Subcutaneous abdominal adipose tissue (tissue), 5 donors: Measurements from ENCODE around the gene ANXA2R.

Experiments
- H3K27ac ChIP-seq: one replicate; pipeline ENCODE4 v1.7.0; 2013; ENCODE audit warnings: low read depth, mild to moderate bottlenecking, inconsistent platforms, low read length, moderate library complexity
- H3K27me3 ChIP-seq, 5 donors: one replicate each; pipeline ENCODE4 v1.7.0; 2013; ENCODE audit warnings: low read length in 5 of 5, inconsistent platforms in 1 of 5; ENCODE audit not compliant: control insufficient read depth in 5 of 5, insufficient read depth in 4 of 5
- H3K36me3 ChIP-seq, 5 donors: one replicate each; pipeline ENCODE4 v1.7.0; 2013; ENCODE audit warnings: low read length in 5 of 5; ENCODE audit not compliant: control insufficient read depth in 5 of 5, insufficient read depth in 5 of 5
- H3K4me1 ChIP-seq, 5 donors: one replicate each; pipeline ENCODE4 v1.7.0; 2013; ENCODE audit warnings: low read length in 5 of 5, mild to moderate bottlenecking in 3 of 5, moderate library complexity in 1 of 5; ENCODE audit not compliant: control insufficient read depth in 5 of 5, insufficient read depth in 5 of 5
- H3K4me3 ChIP-seq, 5 donors: one replicate each; pipeline ENCODE4 v1.7.0; 2013; ENCODE audit warnings: low read length in 5 of 5, low read depth in 1 of 5
- H3K9ac ChIP-seq, 5 donors: one replicate each; pipeline ENCODE4 v1.7.0; 2013; ENCODE audit warnings: low read length in 5 of 5, mild to moderate bottlenecking in 4 of 5, moderate library complexity in 3 of 5
- H3K9me3 ChIP-seq, 5 donors: one replicate each; pipeline ENCODE4 v1.7.0; 2013; ENCODE audit warnings: low read length in 5 of 5; ENCODE audit not compliant: control insufficient read depth in 5 of 5
- donor health status: healthy.
- donor health status: healthy.
- donor health status: healthy.
- donor health status: healthy.
- donor health status: healthy.

ANXA2R gene

DNA sequence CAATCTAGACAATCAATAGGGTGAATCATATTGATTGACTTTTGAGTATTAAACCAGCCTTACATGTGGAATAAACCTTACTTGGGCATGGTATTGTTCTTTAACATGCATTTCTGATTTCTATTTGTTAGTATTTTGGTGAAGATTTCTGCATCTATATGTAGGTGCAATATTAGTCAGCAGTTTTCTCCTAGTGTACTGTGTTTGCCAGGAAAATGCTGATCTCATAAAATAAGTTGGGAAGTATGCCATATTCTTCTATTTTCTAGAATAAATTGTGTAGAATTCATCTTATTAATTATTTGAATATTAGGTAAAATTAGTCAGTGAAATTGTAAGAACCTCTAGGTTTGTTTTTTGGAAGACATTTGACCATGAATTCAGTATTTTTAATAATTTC lies 38.4 kb downstream of the ANXA2R start:
- Histone ChIP-seq H3K27ac (no peak overlapping the region), H3K4me3 (no peak overlapping the region), H3K4me1 (peaks cover 0 to 11% (median 8%) of the 10 kb centered on the region in 5 donors), H3K9ac (no peak overlapping the region), H3K9me3 (no peaks in the 10 kb centered on the region), H3K36me3 (no peaks in the 10 kb centered on the region), H3K27me3 (peaks cover 0 to 5% (median 0%) of the 10 kb centered on the region in 5 donors)

- peak overlapping the region in 1 of 5 donors; percentile 9 for H3K9ac ChIP-seq
- H3K4me1 ChIP-seq = peaks cover 0 to 11% (median 8%) of the 10 kb centered on the region in 5 donors
- no peak overlapping the region for H3K27ac ChIP-seq
- no peaks in the 10 kb centered on the region for H3K9me3 ChIP-seq
- no peaks in the 10 kb centered on the region for H3K36me3 ChIP-seq
- peaks cover 0 to 5% (median 0%) of the 10 kb centered on the region in 5 donors for H3K27me3 ChIP-seq
- H3K4me3 ChIP-seq = no peak overlapping the region
Observed at GRCh38 chr5:43000914-43001313, 39.2 kb downstream of the ANXA2R start.

GRCh38 chr5:43000111-43000840 lies 39.8 kb downstream of the ANXA2R start:
- no peak overlapping the region for H3K27ac ChIP-seq

GRCh38 chr5:42995360-42995751 lies 44.8 kb downstream of the ANXA2R start:
- Histone ChIP-seq H3K4me1 (peaks cover 2 to 41% (median 23%) of the 10 kb centered on the region in 5 donors), H3K9me3 (no peaks in the 10 kb centered on the region), H3K36me3 (no peaks in the 10 kb centered on the region), H3K27ac (peak overlapping the region; percentile 99), H3K4me3 (peak overlapping the region; percentile 77 to 93 (median 85)), H3K27me3 (no peaks in the 10 kb centered on the region), H3K9ac (peak overlapping the region in 4 of 5 donors; percentile 46 to 88 (median 82))

More at GRCh38 chr5:43000111-43000840, 39.8 kb downstream of the ANXA2R start:
- peak overlapping the region; percentile 50 to 67 (median 62) for H3K4me3 ChIP-seq
- H3K36me3 ChIP-seq = no peaks in the 10 kb centered on the region
- peak overlapping the region in 3 of 5 donors; percentile 9 to 45 (median 28) for H3K9ac ChIP-seq
- H3K27me3 ChIP-seq = peaks cover 0 to 5% (median 0%) of the 10 kb centered on the region in 5 donors
- H3K9me3 ChIP-seq = no peaks in the 10 kb centered on the region
- H3K4me1 ChIP-seq = peaks cover 0 to 15% (median 12%) of the 10 kb centered on the region in 5 donors

DNA sequence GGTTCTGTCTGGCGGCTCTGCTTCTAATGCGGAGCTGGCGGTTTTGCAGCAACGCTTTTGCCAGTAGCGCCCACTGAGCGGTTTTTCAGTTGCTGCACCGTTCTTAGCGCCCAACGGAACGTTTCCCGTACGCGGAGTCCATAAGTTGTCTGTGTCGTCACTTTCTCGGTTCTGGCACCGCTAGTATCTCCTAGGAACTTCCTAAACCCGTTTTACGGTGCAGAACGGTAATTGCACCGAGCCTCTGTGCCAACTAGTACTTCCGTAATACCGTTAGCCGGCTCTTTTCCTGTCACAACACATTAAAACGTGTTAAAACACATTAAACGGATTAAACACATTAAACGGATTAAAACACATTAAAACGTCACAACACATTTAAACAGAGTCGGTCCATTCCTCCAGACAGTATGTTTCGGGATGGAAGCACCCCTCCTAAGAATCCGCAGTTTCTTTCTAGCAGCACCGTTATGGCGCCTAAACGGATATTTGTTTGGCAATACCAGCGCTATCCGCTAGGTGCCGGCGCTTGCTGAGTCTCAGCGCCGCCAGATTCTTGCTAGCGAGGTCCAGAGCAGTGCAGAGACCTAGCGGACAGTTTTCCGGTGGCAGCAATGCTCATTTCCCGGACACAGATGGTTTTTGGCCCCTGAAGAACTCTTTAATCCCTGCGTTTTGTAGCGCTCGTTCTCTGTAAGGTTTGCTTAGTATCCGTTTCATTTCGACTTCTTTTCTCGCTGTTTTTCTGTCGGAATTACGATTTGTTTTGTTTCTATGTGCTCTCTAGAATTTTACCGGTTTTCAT lies 45.4 kb downstream of the ANXA2R start:
- H3K4me1 ChIP-seq = peaks cover 2 to 41% (median 19%) of the 10 kb centered on the region in 5 donors
- peak overlapping the region; percentile 12 to 88 (median 77) for H3K9ac ChIP-seq
- H3K36me3 ChIP-seq = no peaks in the 10 kb centered on the region
- H3K27ac ChIP-seq = peak overlapping the region; percentile 99
- no peaks in the 10 kb centered on the region for H3K9me3 ChIP-seq
- peak overlapping the region; percentile 77 to 93 (median 85) for H3K4me3 ChIP-seq
- no peaks in the 10 kb centered on the region for H3K27me3 ChIP-seq

GRCh38 chr5:42994246-42994554 lies 45.9 kb downstream of the ANXA2R start:
- H3K36me3 ChIP-seq = no peaks in the 10 kb centered on the region
- H3K27me3 ChIP-seq = no peaks in the 10 kb centered on the region
- peak overlapping the region; percentile 69 to 88 (median 77) for H3K9ac ChIP-seq
- H3K4me3 ChIP-seq = peak overlapping the region; percentile 77 to 93 (median 85)
- H3K27ac ChIP-seq = peak overlapping the region; percentile 99
- H3K9me3 ChIP-seq = no peaks in the 10 kb centered on the region
- H3K4me1 ChIP-seq = peaks cover 2 to 40% (median 24%) of the 10 kb centered on the region in 5 donors

GRCh38 chr5:42993516-42994245 lies 46.4 kb downstream of the ANXA2R start:
- H3K4me1 ChIP-seq = peaks cover 2 to 40% (median 25%) of the 10 kb centered on the region in 5 donors
- H3K9me3 ChIP-seq = no peaks in the 10 kb centered on the region
- peak overlapping the region; percentile 69 to 88 (median 77) for H3K9ac ChIP-seq
- H3K4me3 ChIP-seq = peak overlapping the region; percentile 77 to 93 (median 85)
- H3K27me3 ChIP-seq = no peaks in the 10 kb centered on the region
- no peaks in the 10 kb centered on the region for H3K36me3 ChIP-seq
- H3K27ac ChIP-seq = peak overlapping the region; percentile 99

GRCh38 chr5:42992088-42992879 lies 47.8 kb downstream of the ANXA2R start:
- H3K36me3 ChIP-seq = no peaks in the 10 kb centered on the region
- peak overlapping the region; percentile 74 to 93 (median 82) for H3K4me3 ChIP-seq
- peak overlapping the region; percentile 99 for H3K27ac ChIP-seq
- no peaks in the 10 kb centered on the region for H3K9me3 ChIP-seq
- H3K4me1 ChIP-seq = peaks cover 2 to 40% (median 25%) of the 10 kb centered on the region in 5 donors
- peak overlapping the region; percentile 85 to 96 (median 89) for H3K9ac ChIP-seq
- no peaks in the 10 kb centered on the region for H3K27me3 ChIP-seq

- Histone ChIP-seq H3K9me3 (no peaks in the 10 kb centered on the region), H3K9ac (peak overlapping the region; percentile 85 to 96 (median 89)), H3K4me1 (peaks cover 2 to 40% (median 25%) of the 10 kb centered on the region in 5 donors), H3K36me3 (no peaks in the 10 kb centered on the region), H3K27me3 (no peaks in the 10 kb centered on the region), H3K4me3 (peak overlapping the region; percentile 74 to 87 (median 82)), H3K27ac (peak overlapping the region; percentile 99)
Observed at GRCh38 chr5:42991404-42992087, 48.6 kb downstream of the ANXA2R start.
